Endodermal cell (in vitro differentiated cells): Measurements from ENCODE around the gene PLA2G2C. TPM values are rescaled to one million over a fixed set of nuclear protein-coding genes. Genes with fewer than 3 reads are reported as not detected.

Source experiments
- DNase-seq: peaks from one replicate; pipeline ENCODE4 v3.0.0-alpha.2; 2017
- H3K27ac ChIP-seq: 2 replicates; pipeline ENCODE4 v1.5.1; 2013; ENCODE audit warnings: mild to moderate bottlenecking, low read depth, low read length, moderate library complexity
- H3K27me3 ChIP-seq: 2 replicates; pipeline ENCODE4 v1.6.1; 2013; ENCODE audit warnings: mild to moderate bottlenecking, low read length, moderate library complexity; ENCODE audit not compliant: insufficient read depth, control insufficient read depth, poor library complexity, severe bottlenecking
- H3K36me3 ChIP-seq: 2 replicates; pipeline ENCODE4 v1.7.0; 2013; ENCODE audit warnings: mild to moderate bottlenecking, low read length, moderate library complexity; ENCODE audit not compliant: control insufficient read depth, insufficient read depth
- H3K4me1 ChIP-seq: one replicate; pipeline ENCODE4 v1.7.0; 2013; ENCODE audit warnings: low read length; ENCODE audit not compliant: control insufficient read depth, insufficient read depth
- H3K4me3 ChIP-seq: 2 replicates; pipeline ENCODE4 v1.5.1; 2013; ENCODE audit warnings: mild to moderate bottlenecking, low read length, moderate library complexity
- H3K9ac ChIP-seq: 2 replicates; pipeline ENCODE4 v1.6.1; 2013; ENCODE audit warnings: mild to moderate bottlenecking, low read length, moderate library complexity; ENCODE audit not compliant: poor library complexity, severe bottlenecking; ENCODE audit errors: extremely low read depth
- H3K9me3 ChIP-seq: 2 replicates; pipeline ENCODE4 v1.6.1; 2013; ENCODE audit warnings: mild to moderate bottlenecking, low read length, moderate library complexity; ENCODE audit not compliant: control insufficient read depth
- H3K27ac Mint-ChIP-seq: 2 replicates; pipeline ENCODE4 v1.8.0; 2020; ENCODE audit warnings: mixed read lengths
- H3K27me3 Mint-ChIP-seq: 2 replicates; pipeline ENCODE4 v1.8.0; 2021; ENCODE audit warnings: mild to moderate bottlenecking, mixed read lengths; ENCODE audit not compliant: insufficient read depth
- H3K36me3 Mint-ChIP-seq: 2 replicates; pipeline ENCODE4 v1.8.0; 2020; ENCODE audit warnings: low read depth, mixed read lengths
- H3K4me1 Mint-ChIP-seq: 2 replicates; pipeline ENCODE4 v1.8.0; 2020; ENCODE audit warnings: mixed read lengths
- H3K4me3 Mint-ChIP-seq: 2 replicates; pipeline ENCODE4 v1.8.0; 2020; ENCODE audit warnings: mild to moderate bottlenecking, moderate library complexity, mixed read lengths
- H3K9me3 Mint-ChIP-seq: 2 replicates; pipeline ENCODE4 v1.8.0; 2020; ENCODE audit warnings: mild to moderate bottlenecking, mixed read lengths
- WGBS, 2 experiments: methylation state at CpG; one replicate each; pipeline versions ENCODE4 v1.1.5 to v1.1.7; 2013; ENCODE audit warnings: missing lambda C conversion rate in 2 of 2, mixed read lengths in 1 of 2; ENCODE audit not compliant: insufficient coverage in 1 of 2, insufficient read length in 1 of 2; 5-methylcytosine and 5-hydroxymethylcytosine counted together
- total RNA-seq, 2 donors: library from RNA; stranded (reverse); fragmentation: NEBNext Ultra II Directional in 1 of 2; extraction: Animal tissue kit (Norgen Biotek cat#: 25700) in 1 of 2; gene quantifications; 2 replicates in 1 of 2; 3 replicates in 1 of 2; pipeline ENCODE4 v1.2.1, GENCODE V29; 2021
- TF ChIP-seq, protein P1 (sequence below): fragments of 200-600 bp; sonication (generic); conservative IDR thresholded peaks from 2 replicates; pipeline ENCODE4 v1.5.0; 2021; ENCODE audit warnings: antibody characterized with exemption, mild to moderate bottlenecking

PLA2G2C gene
- total RNA-seq, 2 donors from 2014 or later: not detected

DNA sequence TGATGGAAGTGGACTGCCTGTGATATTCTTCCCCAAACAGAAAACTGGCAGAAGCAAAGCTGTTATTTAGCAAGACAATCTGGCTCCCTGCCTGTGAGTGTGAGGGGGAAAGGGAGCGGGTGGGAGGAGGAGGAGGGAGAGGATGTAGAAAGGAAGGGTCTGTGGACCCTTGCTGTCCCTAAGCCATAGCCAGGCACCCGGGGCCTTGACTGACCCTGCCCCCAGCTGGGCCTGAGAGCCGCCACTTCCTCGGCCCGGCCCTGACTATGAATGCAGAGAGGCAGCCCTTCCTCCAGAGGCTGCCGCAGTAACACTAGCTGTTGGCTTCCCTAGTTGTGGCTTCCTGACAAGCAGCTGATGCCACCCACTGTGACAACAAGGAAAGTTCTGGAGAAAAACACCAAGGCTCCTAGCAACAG lies 33.3 kb downstream of the PLA2G2C start:
- Mint-ChIP-seq H3K9me3 (peaks cover 5% of the 10 kb centered on the region), H3K27ac (no peak overlapping the region), H3K36me3 (no peaks in the 10 kb centered on the region), H3K4me3 (no peak overlapping the region), H3K4me1 (no peaks in the 10 kb centered on the region), H3K27me3 (peaks cover 7% of the 10 kb centered on the region)
- H3K4me1 ChIP-seq: no peaks in the 10 kb centered on the region
- no peaks in the 10 kb centered on the region for H3K9me3 ChIP-seq
- peak; percentile 79 for DNase-seq
- TF ChIP-seq, protein P1, sequence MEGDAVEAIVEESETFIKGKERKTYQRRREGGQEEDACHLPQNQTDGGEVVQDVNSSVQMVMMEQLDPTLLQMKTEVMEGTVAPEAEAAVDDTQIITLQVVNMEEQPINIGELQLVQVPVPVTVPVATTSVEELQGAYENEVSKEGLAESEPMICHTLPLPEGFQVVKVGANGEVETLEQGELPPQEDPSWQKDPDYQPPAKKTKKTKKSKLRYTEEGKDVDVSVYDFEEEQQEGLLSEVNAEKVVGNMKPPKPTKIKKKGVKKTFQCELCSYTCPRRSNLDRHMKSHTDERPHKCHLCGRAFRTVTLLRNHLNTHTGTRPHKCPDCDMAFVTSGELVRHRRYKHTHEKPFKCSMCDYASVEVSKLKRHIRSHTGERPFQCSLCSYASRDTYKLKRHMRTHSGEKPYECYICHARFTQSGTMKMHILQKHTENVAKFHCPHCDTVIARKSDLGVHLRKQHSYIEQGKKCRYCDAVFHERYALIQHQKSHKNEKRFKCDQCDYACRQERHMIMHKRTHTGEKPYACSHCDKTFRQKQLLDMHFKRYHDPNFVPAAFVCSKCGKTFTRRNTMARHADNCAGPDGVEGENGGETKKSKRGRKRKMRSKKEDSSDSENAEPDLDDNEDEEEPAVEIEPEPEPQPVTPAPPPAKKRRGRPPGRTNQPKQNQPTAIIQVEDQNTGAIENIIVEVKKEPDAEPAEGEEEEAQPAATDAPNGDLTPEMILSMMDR: no peak
- H3K9ac ChIP-seq: no peak overlapping the region
- H3K27ac ChIP-seq: no peak overlapping the region
- no peaks in the 10 kb centered on the region for H3K36me3 ChIP-seq
- 44 to 60% methylated on average over 4 to 6 of the region's 6 CpGs for WGBS, 2 experiments
- no peak overlapping the region for H3K4me3 ChIP-seq
- no peaks in the 10 kb centered on the region for H3K27me3 ChIP-seq

DNA sequence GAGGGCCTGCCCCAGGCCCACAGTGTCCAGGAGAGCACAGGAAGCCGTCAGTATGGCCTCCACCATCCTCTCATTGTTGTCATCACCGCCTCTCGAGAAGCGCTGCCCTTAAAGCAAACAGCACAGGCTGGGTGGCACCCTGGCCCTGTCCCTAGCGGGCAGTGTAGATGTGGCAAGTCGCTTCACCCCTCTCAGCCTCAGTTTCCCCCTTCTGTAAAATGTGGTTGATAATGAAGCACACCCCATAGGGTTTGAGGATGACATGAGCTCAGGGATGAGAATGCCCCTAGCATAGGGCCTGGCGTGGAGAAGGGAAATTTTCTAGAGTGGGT lies 33.8 kb downstream of the PLA2G2C start:
- Mint-ChIP-seq H3K27me3 (peaks cover 5% of the 10 kb centered on the region), H3K27ac (peak overlapping the region; percentile 26), H3K4me1 (no peaks in the 10 kb centered on the region), H3K9me3 (peaks cover under 1% of the 10 kb centered on the region), H3K36me3 (no peaks in the 10 kb centered on the region), H3K4me3 (peak overlapping the region; percentile 41)
- no peak overlapping the region for H3K27ac ChIP-seq
- no peak overlapping the region for H3K9ac ChIP-seq
- no peaks in the 10 kb centered on the region for H3K4me1 ChIP-seq
- no peaks in the 10 kb centered on the region for H3K27me3 ChIP-seq
- no peaks in the 10 kb centered on the region for H3K9me3 ChIP-seq
- no peaks in the 10 kb centered on the region for H3K36me3 ChIP-seq
- DNase-seq: no peak
- TF ChIP-seq, protein P1: no peak
- no peak overlapping the region for H3K4me3 ChIP-seq
- WGBS, 2 experiments: 65 to 76% methylated on average over 3 to 7 of the region's 7 CpGs

DNA sequence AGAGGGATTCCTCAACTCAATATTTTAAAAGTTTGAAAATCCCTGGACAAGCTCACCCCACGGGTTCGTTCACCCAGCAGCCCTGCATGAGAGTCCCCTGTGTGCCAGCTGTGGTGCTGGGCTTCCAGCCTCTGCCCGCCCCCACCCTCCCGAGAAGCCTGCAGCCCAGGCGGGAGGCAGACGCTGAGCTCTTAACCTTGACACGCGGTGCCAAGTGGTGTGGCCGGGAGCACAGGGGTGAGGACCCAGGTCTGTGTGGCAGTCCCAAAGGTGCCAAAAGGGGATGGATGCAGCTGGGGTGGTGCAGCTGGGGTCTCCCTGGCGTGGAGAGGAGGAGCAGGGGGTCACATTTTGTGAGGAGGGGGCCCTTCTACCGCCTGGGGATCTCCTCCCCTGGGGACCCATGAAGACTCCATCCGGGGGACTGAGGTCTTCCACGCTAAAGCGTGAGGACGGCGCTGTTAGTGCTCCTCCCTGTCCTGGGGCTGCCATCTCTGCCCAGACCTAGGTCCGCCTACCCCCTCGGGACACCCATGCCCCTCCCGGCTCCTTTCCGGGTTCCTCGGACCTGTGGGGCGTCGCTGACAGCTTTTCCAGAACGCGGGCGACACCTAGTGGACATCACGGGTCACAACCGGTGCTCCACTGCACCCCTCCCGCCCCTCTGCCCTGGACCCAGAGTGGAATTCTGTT lies 34.3 kb downstream of the PLA2G2C start:
- Histone ChIP-seq H3K36me3 (no peaks in the 10 kb centered on the region), H3K4me3 (no peak overlapping the region), H3K27me3 (no peaks in the 10 kb centered on the region), H3K9me3 (no peaks in the 10 kb centered on the region), H3K9ac (no peak overlapping the region), H3K4me1 (no peaks in the 10 kb centered on the region), H3K27ac (no peak overlapping the region)
- Mint-ChIP-seq H3K4me3 (peak overlapping the region; percentile 41), H3K4me1 (no peaks in the 10 kb centered on the region), H3K27ac (peak overlapping the region; percentile 26), H3K9me3 (no peaks in the 10 kb centered on the region), H3K27me3 (peaks cover 2% of the 10 kb centered on the region), H3K36me3 (no peaks in the 10 kb centered on the region)
- 29 to 34% methylated on average over 13 to 29 of the region's 29 CpGs for WGBS, 2 experiments
- TF ChIP-seq, protein P1: peak; percentile 95
- DNase-seq: peak; percentile 94
